ENCODE measurements around the gene MEPE.
"Not testable (repeated sequence)": the region's sequence is repeated elsewhere in the genome, so short reads cannot be mapped to it uniquely, and the experiment has no call there.

The MEPE gene

GRCh38 chr4:87886083-87886482 lies 53.3 kb downstream of the MEPE start:
- DNase-seq, result no peak

- not testable (repeated sequence) for DNase-seq
These were observed 58.0 kb downstream of the MEPE start for GRCh38 chr4:87890753-87891152.

- no peak for DNase-seq
These were observed 63.3 kb downstream of the MEPE start for GRCh38 chr4:87895964-87896621.

Data from stimulated activated naive CD4-positive, alpha-beta T cell treated with Interleukin-2 at 50 U/mL for 16 hours (primary cell).